H9 (cell line): ENCODE data around the gene MLIP. TPM values are rescaled to one million over a fixed set of nuclear protein-coding genes. Genes with fewer than 3 reads are reported as not detected.

Experiments used
- DNase-seq: peaks from one replicate; pipeline ENCODE4 v3.0.0-alpha.2; 2017
- H2AFZ ChIP-seq: one replicate; pipeline ENCODE4 v1.6.1; 2013; ENCODE audit warnings: mild to moderate bottlenecking, low read length, control low read depth, moderate library complexity
- H2AK5ac ChIP-seq: 2 replicates; pipeline ENCODE4 v1.6.1; 2013; ENCODE audit warnings: low read length, control low read depth, mixed read lengths; ENCODE audit not compliant: insufficient read length
- H2BK120ac ChIP-seq: one replicate; pipeline ENCODE4 v1.6.1; 2013; ENCODE audit warnings: low read depth, mild to moderate bottlenecking, low read length, control low read depth, inconsistent platforms; ENCODE audit not compliant: poor library complexity, severe bottlenecking
- H2BK12ac ChIP-seq: 2 replicates; pipeline ENCODE4 v1.6.1; 2013; ENCODE audit warnings: low read length, control low read depth, mixed read lengths, low read depth; ENCODE audit not compliant: insufficient read length
- H2BK15ac ChIP-seq: 2 replicates; pipeline ENCODE4 v1.6.1; 2013; ENCODE audit warnings: low read depth, low read length, control low read depth
- H2BK20ac ChIP-seq: one replicate; pipeline ENCODE4 v1.6.1; 2013; ENCODE audit warnings: low read depth, mild to moderate bottlenecking, low read length, control low read depth, inconsistent platforms; ENCODE audit not compliant: poor library complexity, severe bottlenecking
- H2BK5ac ChIP-seq: 2 replicates; pipeline ENCODE4 v1.6.1; 2013; ENCODE audit warnings: low read length, control low read depth, mixed read lengths; ENCODE audit not compliant: insufficient read length
- H3K14ac ChIP-seq: 2 replicates; pipeline ENCODE4 v1.6.1; 2013; ENCODE audit warnings: low read length, control low read depth; ENCODE audit not compliant: insufficient read depth
- H3K18ac ChIP-seq: 2 replicates; pipeline ENCODE4 v1.6.1; 2013; ENCODE audit warnings: low read depth, mild to moderate bottlenecking, mixed read lengths, low read length, control low read depth; ENCODE audit not compliant: insufficient read length
- H3K23ac ChIP-seq: 2 replicates; pipeline ENCODE4 v1.6.1; 2013; ENCODE audit warnings: low read length, control low read depth, mixed read lengths, low read depth; ENCODE audit not compliant: insufficient read length
- H3K23me2 ChIP-seq: 2 replicates; pipeline ENCODE4 v1.6.1; 2013; ENCODE audit warnings: low read depth, mild to moderate bottlenecking, mixed read lengths, low read length, control low read depth; ENCODE audit not compliant: insufficient read length, poor library complexity, severe bottlenecking
- H3K27ac ChIP-seq: 2 replicates; pipeline ENCODE4 v1.5.1; 2013; ENCODE audit warnings: low read length, control low read depth, mixed read lengths, low read depth; ENCODE audit not compliant: insufficient read length
- H3K27me3 ChIP-seq: 2 replicates; pipeline ENCODE4 v1.6.1; 2013; ENCODE audit warnings: low read length, control low read depth, inconsistent platforms; ENCODE audit not compliant: insufficient read depth
- H3K4ac ChIP-seq: 2 replicates; pipeline ENCODE4 v1.6.1; 2013; ENCODE audit warnings: low read depth, mild to moderate bottlenecking, control low read depth, inconsistent platforms, low read length, moderate library complexity
- H3K4me1 ChIP-seq: 2 replicates; pipeline ENCODE4 v1.6.1; 2013; ENCODE audit warnings: low read length, control low read depth, inconsistent platforms; ENCODE audit not compliant: insufficient read depth
- H3K4me2 ChIP-seq: 2 replicates; pipeline ENCODE4 v1.6.1; 2013; ENCODE audit warnings: low read length, control low read depth, mixed read lengths; ENCODE audit not compliant: insufficient read length, insufficient read depth
- H3K56ac ChIP-seq: 2 replicates; pipeline ENCODE4 v1.6.1; 2013; ENCODE audit warnings: low read depth, mild to moderate bottlenecking, mixed read lengths, low read length, control low read depth; ENCODE audit not compliant: insufficient read length
- H3K79me1 ChIP-seq: 2 replicates; pipeline ENCODE4 v1.6.1; 2013; ENCODE audit warnings: low read depth, mild to moderate bottlenecking, moderate library complexity, low read length, control low read depth, inconsistent platforms; ENCODE audit not compliant: insufficient read depth, poor library complexity, severe bottlenecking
- H3K79me2 ChIP-seq: 2 replicates; pipeline ENCODE4 v1.6.1; 2013; ENCODE audit warnings: low read length, control low read depth, inconsistent platforms; ENCODE audit not compliant: insufficient read depth
- H3K9ac ChIP-seq: 2 replicates; pipeline ENCODE4 v1.6.1; 2013; ENCODE audit warnings: low read length, control low read depth, mixed read lengths; ENCODE audit not compliant: insufficient read length; ENCODE audit errors: extremely low read depth
- H3K9me3 ChIP-seq: one replicate; pipeline ENCODE4 v1.6.1; 2013; ENCODE audit warnings: low read depth, low read length, inconsistent platforms; ENCODE audit not compliant: control insufficient read depth
- H3T11ph ChIP-seq: one replicate; pipeline ENCODE4 v1.6.1; 2013; ENCODE audit warnings: mild to moderate bottlenecking, low read length, control low read depth, inconsistent platforms
- H4K20me1 ChIP-seq: one replicate; pipeline ENCODE4 v1.6.1; 2013; ENCODE audit not compliant: control insufficient read depth, insufficient read length, insufficient read depth
- H4K5ac ChIP-seq: 2 replicates; pipeline ENCODE4 v1.6.1; 2013; ENCODE audit warnings: low read depth, mild to moderate bottlenecking, mixed read lengths, low read length, control low read depth; ENCODE audit not compliant: insufficient read length
- H4K8ac ChIP-seq: replicated peaks from 2 replicates; pipeline ENCODE4 v1.6.1; 2013; ENCODE audit warnings: low read length, control low read depth, mixed read lengths, low read depth; ENCODE audit not compliant: insufficient read length
- H4K91ac ChIP-seq: 2 replicates; pipeline ENCODE4 v1.6.1; 2013; ENCODE audit warnings: low read depth, mild to moderate bottlenecking, moderate library complexity, mixed read lengths, low read length, control low read depth; ENCODE audit not compliant: insufficient read length
- H3K27ac Mint-ChIP-seq, 3 experiments: 2 replicates in 2 of 3; 3 replicates in 1 of 3; pipeline ENCODE4 v1.8.0; 2020 to 2021; ENCODE audit warnings: mixed read lengths in 3 of 3, mild to moderate bottlenecking in 1 of 3, moderate library complexity in 1 of 3
- H3K27me3 Mint-ChIP-seq: 2 replicates; pipeline ENCODE4 v1.8.0; 2021; ENCODE audit warnings: low read depth, mild to moderate bottlenecking, moderate library complexity, mixed read lengths
- H3K36me3 Mint-ChIP-seq, 3 experiments: 2 replicates in 2 of 3; 3 replicates in 1 of 3; pipeline ENCODE4 v1.8.0; 2020 to 2021; ENCODE audit warnings: low read depth in 3 of 3, mixed read lengths in 3 of 3; ENCODE audit not compliant: insufficient read depth in 1 of 3
- H3K4me1 Mint-ChIP-seq, 2 experiments: 2 replicates each; pipeline ENCODE4 v1.8.0; 2020; ENCODE audit warnings: mixed read lengths in 2 of 2
- H3K4me3 Mint-ChIP-seq, 2 experiments: 2 replicates in 1 of 2; 3 replicates in 1 of 2; pipeline ENCODE4 v1.8.0; 2020 to 2021; ENCODE audit warnings: mild to moderate bottlenecking in 2 of 2, mixed read lengths in 2 of 2, moderate library complexity in 1 of 2
- H3K9me3 Mint-ChIP-seq, 2 experiments: 2 replicates in 1 of 2; 3 replicates in 1 of 2; pipeline ENCODE4 v1.8.0; 2020; ENCODE audit warnings: mild to moderate bottlenecking in 2 of 2, mixed read lengths in 2 of 2, moderate library complexity in 1 of 2
- CTCF ChIP-seq: fragments of 200-600 bp; sonication (generic); conservative IDR thresholded peaks from 3 replicates; pipeline ENCODE4 v1.8.0; 2021; ENCODE audit warnings: antibody characterized with exemption, mild to moderate bottlenecking
- total RNA-seq: library from RNA; stranded (reverse); gene quantifications from 2 replicates; pipeline ENCODE4 v1.2.1, GENCODE V29; 2021

MLIP gene
- total RNA-seq, 1 experiment from 2014 or later: not detected

DNA sequence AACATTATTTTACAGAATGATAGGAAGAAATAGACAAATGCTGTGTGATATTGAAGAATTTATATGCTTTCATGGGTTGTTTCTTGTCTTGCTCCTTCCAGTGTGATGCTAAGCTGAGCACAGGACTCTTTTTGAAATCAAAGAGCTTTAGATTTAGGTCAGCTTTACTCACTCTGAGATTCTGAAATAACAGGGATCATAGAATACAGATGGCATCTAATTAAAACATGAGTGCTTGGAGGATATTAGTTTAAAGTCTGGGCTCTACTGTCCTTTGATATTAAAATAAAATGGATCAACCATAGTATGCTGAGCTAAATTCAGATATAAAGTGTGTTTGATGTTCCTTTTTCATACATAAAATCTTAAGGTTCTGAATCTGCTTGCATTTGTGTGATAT is 29.6 kb downstream of the MLIP start:
- Mint-ChIP-seq H3K27ac (no peak overlapping the region), H3K9me3 (no peaks in the 10 kb centered on the region), H3K4me1 (no peaks in the 10 kb centered on the region), H3K36me3 (no peaks in the 10 kb centered on the region), H3K4me3 (no peak overlapping the region), H3K27me3 (no peaks in the 10 kb centered on the region)
- Histone ChIP-seq H3K79me2 (no peaks in the 10 kb centered on the region), H2BK15ac (no peak overlapping the region), H4K91ac (no peak overlapping the region), H3K4me1 (no peaks in the 10 kb centered on the region), H3K79me1 (no peaks in the 10 kb centered on the region), H3K56ac (no peak overlapping the region), H3K9me3 (no peaks in the 10 kb centered on the region), H3K27ac (no peak overlapping the region), H2BK5ac (no peak overlapping the region), H3T11ph (no peak overlapping the region), H4K20me1 (no peaks in the 10 kb centered on the region), H3K18ac (no peak overlapping the region), H3K4ac (no peak overlapping the region), H3K23ac (no peak overlapping the region), H3K27me3 (no peaks in the 10 kb centered on the region), H3K9ac (no peak overlapping the region), H2BK12ac (no peak overlapping the region), H2BK20ac (no peak overlapping the region), H4K5ac (no peak overlapping the region), H4K8ac (no peak overlapping the region), H3K4me2 (no peak overlapping the region), H3K14ac (no peak overlapping the region), H3K23me2 (no peaks in the 10 kb centered on the region), H2AK5ac (no peak overlapping the region), H2AFZ (no peak overlapping the region), H2BK120ac (no peak overlapping the region)
- no peak for TF ChIP-seq CTCF
- DNase-seq: no peak
